ENCODE data around the gene LRRC4C. TPM values are rescaled to one million over a fixed set of nuclear protein-coding genes. Genes with fewer than 3 reads are reported as not detected.

The LRRC4C gene
- polyA plus RNA-seq (ENCODE audit: insufficient read length in 3 of 3) = 10 to 100 TPM; 13.3 to 16.6 (median 16.6) TPM

DNA sequence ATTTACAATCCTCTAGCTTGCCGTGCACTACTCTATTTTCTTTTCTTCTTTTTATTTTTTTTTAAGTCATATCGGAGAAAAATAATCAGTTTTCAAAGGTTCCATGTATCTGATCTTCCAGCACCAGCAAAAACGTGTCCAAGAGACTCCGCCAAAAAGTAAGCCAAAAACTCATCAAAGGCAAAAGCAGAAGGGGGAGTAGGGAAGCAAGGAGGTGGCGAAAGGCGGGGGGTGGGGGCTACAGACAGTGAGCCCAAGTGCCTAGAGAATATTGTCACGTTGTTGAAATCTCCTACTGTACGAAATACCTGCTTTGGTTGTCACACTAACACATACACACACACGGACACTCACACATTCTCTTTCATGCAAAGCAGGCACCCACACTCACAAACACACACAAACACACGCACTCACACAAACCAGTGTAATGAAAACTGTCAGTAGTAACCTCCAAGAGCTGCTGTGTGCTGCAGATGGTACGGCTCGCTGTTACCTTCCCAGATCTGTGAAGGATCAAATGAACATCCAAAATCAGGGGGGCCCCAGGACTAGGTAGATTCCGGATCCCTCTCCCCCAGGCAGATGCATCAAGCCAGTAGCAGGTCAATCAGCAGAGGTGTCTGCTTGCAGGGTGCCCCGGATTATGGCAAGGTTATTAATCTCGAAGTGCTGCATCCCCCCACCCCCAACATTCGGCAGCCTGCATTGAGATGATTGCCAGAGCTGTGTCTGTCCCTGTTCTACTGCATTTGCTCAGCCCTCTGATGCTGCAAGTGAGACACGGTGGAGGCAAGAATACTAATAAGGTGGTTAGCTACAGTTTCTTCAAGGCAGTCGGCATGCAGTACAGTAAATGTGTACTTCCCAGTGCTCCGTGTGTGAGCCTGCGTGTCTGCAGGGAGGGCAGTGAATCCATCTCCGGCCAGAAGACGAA lies at the start of gene LRRC4C:
Gene LRRC4C, minus strand, starts transcription at position 188 of the 937 bp plus-strand sequence.
- no peak for DNase-seq (ENCODE audit: low read depth in 3 of 3, low spot score in 2 of 3)

DNA sequence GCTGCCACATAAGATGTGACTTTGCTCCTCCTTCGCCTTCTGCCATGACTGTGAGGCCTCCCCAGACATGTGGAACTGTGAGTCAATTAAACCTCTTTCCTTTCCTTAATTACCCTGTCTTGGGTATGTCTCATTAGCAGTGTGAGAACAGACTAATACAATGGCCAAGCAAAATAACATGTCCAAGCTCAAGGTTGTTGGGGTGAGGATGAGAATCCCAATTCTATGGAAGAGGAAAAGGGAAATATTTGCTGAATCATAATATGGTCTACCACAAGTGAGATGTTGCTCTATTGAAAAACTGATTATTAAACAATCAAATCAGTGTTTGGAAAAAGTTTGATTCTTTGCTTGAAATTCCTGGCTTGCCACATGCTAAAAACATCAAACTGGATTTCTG lies 48.7 kb upstream of the LRRC4C start:
- DNase-seq (ENCODE audit: low read depth in 3 of 3, low spot score in 2 of 3) = no peak

- DNase-seq (ENCODE audit: low read depth in 3 of 3, low spot score in 2 of 3) = no peak
Observed at GRCh38 chr11:41499429-41499828, 40.0 kb upstream of the LRRC4C start.

DNA sequence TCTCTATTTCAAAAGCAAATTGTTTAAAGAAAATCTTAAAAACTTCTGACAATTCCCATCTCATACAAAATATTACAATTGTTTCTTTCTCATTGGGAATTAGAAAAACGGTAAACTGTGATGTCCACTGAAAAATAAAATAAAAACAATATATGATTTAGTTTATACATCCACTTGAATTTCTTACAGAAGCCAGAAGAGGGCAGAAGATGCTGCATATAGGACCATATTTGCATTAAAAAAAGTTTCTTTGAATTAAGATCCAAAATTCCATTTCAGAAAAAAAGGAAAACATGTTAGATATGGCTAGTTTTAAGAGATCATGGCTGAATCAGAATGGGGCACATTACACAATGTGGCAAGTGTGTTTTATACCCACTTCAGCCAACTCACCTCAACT lies 39.3 kb upstream of the LRRC4C start:
- no peak for DNase-seq (ENCODE audit: low read depth in 3 of 3, low spot score in 2 of 3)

DNA sequence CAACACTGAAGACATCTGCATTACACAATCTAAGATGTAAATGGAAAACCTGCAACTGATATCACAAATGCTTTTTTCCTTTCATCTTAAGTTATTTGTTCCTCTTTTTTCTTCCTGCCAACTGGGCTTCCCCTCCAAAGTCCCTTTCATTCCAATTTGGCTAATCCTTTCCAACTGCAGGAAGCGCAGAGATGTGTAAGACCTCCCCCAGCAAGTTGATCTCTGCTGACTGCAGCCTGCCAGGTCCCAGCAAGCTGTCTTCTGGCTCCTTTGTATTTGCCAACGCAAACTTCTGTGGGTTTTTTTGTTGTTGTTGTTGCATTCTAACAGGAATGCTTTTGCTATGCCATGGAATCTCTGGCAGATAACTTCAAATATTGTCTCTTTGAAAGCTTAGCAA lies 38.5 kb upstream of the LRRC4C start:
- no peak for DNase-seq (ENCODE audit: low read depth in 3 of 3, low spot score in 2 of 3)

GRCh38 chr11:41494716-41495115 lies 35.3 kb upstream of the LRRC4C start:
- DNase-seq (ENCODE audit: low read depth in 3 of 3, low spot score in 2 of 3) = no peak

DNA sequence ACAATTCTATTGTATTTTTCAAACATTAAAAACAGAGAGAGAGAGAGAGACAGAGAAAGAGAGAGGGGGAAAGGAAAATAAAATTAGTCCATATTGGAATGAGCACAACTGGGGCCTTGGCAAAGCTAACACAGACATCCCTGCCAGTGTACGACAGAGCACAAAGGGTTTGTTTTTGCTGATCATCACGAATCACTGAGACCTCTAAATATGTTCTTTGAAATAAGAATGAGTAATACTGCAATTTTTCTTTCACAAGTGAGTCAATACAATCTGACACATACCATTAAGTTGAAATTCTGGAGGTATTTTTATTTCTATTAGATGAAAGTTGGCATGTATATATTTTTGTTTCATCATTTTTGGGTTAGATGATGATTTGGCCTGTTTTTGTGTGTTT lies 27.0 kb upstream of the LRRC4C start:
- no peak for DNase-seq (ENCODE audit: low read depth in 3 of 3, low spot score in 2 of 3)

GRCh38 chr11:41483956-41484355 lies 24.5 kb upstream of the LRRC4C start:
- no peak for DNase-seq (ENCODE audit: low read depth in 3 of 3, low spot score in 2 of 3)

DNA sequence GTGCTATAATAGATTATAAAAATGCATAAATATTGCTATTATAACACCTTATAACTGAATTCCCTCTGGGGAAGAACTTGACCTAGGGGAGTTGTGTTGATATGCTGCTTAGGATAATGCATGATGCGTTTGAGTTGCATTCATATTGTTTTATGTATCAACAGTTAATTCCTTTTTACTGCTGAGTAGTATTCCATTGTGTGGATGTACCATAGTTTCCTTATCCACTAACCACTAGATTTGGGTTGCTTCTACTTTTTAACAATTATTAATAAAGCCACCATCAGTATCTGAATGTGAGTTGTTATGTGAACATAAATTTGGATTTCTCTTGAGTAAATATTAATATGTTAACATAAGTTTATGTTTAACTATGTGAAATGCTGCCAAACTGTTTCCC lies 19.7 kb upstream of the LRRC4C start:
- DNase-seq (ENCODE audit: low read depth in 3 of 3, low spot score in 2 of 3) = no peak

- no peak for DNase-seq (ENCODE audit: low read depth in 3 of 3, low spot score in 2 of 3)
Observed at GRCh38 chr11:41461057-41461681, 1.7 kb upstream of the LRRC4C start.

DNA sequence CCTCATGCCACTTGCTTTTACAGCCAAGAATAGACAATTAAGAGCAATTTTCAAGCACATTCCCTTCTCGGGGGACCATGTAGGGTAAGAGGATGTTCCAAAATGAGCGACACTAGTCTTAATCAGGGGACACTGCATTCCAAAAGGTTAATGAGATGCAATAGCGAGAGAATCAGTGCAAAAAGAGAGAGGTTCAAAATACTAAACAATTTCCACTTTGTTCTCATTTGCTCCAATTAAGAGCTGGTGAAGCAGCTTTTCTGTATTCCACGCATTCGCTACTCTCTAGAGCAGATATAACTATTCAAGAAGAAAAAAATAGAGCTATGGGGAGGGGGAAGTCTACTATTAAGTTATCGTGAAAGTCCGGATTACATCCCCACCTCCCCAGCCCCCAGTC lies 811 bp downstream of the LRRC4C start:
- DNase-seq (ENCODE audit: low read depth in 3 of 3, low spot score in 2 of 3) = no peak

- no peak for DNase-seq (ENCODE audit: low read depth in 3 of 3, low spot score in 2 of 3)
Observed at GRCh38 chr11:41458154-41458553, 1.3 kb downstream of the LRRC4C start.

DNA sequence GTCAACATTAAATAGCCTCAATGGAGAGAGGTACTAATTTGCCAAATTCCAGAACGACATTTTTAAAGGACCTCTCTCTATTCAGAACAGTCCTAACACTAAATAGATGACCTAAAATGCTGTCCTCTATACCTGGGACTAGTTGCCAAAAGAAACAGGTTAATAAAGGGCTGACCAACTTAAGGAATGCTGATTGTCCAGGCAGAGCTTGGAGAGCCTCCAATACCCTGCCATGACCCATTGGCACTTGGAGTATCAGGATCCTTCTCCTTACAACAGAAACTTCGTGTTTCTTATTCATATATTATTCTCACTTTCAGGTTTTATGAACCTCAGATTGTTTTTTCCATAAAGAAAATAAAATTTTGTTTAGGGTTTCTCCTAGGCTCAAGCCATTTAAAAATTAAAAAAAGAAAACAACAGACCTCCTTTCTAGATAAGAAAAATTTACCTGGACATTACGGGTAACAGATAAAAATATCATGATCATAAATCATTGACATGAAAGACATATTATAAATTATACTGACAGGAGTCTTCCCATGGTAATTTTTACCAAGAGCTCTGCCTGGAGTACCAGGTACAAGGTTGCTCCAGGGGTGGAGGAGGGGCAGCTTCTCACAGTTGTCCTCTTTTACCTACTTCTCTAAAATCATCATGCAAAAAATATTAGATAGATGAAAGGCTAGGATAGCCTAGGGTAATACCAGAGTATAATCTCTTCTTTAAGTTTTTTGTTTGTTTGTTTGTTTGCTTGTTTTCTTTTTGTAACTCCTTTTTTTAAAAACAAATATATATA lies 2.0 kb downstream of the LRRC4C start:
- DNase-seq (ENCODE audit: low read depth in 3 of 3, low spot score in 2 of 3) = no peak

- DNase-seq (ENCODE audit: low read depth in 3 of 3, low spot score in 2 of 3) = no peak
Observed at GRCh38 chr11:41456269-41456668, 3.2 kb downstream of the LRRC4C start.

DNA sequence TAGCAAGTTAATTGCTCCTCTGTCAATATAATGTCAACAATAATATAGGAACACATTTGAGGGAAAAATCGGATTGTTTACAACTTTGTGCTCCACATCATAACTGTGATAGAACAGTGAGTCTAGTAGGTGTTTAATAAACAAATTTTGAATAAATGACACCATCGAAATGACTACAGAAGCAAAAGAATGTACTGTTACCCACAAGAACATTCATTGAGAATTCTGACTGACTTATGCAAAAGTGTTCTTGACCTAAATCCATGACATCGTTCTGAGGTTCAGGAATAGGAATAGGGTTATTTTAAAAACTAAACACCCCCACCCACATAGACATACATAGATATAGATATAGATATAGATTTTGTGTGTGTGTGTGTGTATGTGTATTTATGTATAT lies 8.4 kb downstream of the LRRC4C start:
- no peak for DNase-seq (ENCODE audit: low read depth in 3 of 3, low spot score in 2 of 3)

GRCh38 chr11:41449483-41450050 lies 9.9 kb downstream of the LRRC4C start:
- DNase-seq (ENCODE audit: low read depth in 3 of 3, low spot score in 2 of 3) = no peak

DNA sequence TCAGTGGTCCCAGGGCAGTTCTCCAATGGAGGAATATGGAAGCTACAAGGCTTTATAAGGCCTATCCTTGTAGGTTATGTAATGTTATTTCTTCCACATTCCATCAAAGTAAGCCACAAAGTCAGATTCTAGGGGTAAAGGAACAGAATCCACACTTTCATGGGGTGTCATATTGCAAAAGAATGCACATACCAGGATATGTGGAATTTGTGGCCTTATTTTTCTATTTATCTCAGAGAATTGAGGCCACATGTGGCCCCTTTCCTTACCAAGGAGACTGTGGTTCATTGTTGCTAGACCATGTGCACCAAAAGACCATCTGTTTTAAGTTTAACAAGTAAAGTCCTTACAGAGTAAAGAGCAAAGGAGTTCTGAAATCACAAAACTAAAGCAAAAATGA lies 12.9 kb downstream of the LRRC4C start:
- DNase-seq (ENCODE audit: low read depth in 3 of 3, low spot score in 2 of 3) = no peak

DNA sequence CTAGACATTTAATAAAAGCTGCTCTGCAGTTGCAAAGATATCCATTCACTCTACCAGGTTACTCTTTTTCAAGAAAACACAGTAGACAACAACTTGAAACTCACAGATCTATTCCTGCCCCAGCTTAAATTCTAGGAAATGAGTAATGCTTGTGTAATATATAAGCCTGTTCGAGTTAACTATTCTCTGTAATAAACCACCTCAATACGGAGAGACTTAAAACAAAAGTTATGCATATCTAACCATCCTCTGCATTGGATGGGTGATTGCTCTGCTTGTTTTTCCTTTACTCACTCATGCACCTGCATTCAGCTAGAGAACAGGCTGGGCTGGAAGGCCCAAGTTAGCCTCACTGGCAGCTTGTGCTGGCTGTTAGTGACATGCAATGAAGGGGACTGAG lies 13.3 kb downstream of the LRRC4C start:
- DNase-seq (ENCODE audit: low read depth in 3 of 3, low spot score in 2 of 3) = no peak

DNA sequence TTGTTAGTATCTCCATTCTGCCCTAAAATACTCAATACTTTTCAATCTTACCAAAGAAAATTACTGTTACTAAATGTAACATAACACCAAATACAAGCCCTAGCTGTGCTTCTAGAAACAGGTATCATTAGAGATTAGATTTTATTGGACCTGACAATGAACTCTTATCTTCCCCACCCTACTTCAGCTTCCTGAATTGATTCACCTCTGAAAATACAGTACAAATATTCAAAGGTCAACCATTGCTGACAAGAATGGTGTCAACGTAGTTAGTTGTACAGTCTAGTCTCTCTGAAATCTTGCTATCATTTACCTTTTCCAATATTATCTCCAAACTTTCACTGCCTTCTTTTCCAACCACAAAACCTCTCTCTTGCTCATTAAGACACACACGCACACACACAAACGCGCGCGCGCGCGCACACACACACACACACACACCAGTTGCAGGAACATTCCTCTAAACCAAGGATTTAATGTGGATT lies 22.4 kb downstream of the LRRC4C start:
- no peak for DNase-seq (ENCODE audit: low read depth in 3 of 3, low spot score in 2 of 3)

DNA sequence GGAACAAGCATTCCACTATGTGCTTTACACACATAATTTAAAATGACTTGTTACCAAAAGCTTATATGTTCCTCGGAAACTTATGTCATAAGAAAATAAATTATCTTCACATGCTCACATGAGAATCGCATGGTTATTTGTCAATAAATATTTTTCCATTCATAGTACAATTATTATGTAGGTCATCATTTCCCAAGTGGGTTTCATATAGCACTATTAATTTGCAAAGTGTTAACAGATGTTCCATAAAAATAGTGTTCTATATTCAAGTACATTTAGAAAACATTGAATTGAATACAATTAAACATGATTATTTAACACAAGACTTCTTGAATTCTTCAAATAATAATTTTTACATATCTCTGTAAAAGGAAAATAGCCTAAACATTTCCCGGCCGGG lies 23.9 kb downstream of the LRRC4C start:
- no peak for DNase-seq (ENCODE audit: low read depth in 3 of 3, low spot score in 2 of 3)

GRCh38 chr11:41431784-41432183 lies 27.7 kb downstream of the LRRC4C start:
- no peak for DNase-seq (ENCODE audit: low read depth in 3 of 3, low spot score in 2 of 3)
